ENCODE data around the gene HCN4.

DNA sequence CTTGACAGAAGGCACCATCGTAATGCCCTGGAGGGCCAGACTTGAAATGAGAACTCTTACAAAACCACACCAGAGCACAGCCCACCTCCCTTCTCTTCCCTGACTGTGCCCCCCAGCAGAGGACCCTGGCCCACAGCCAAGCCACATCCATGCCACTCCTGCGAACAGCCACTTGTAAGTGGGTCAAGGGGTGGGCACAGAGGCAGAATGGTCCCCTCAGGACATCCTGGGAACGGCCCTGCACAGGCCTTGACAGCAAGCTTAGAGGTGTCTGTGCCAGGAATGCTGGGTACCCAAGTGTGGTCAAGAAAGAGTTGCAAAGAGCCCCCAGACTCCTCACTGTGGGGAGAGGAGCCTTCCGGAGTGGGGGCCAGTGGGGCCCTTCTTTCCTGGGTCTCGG is 33.3 kb downstream of the HCN4 start:
- TF ChIP-seq, protein P1, sequence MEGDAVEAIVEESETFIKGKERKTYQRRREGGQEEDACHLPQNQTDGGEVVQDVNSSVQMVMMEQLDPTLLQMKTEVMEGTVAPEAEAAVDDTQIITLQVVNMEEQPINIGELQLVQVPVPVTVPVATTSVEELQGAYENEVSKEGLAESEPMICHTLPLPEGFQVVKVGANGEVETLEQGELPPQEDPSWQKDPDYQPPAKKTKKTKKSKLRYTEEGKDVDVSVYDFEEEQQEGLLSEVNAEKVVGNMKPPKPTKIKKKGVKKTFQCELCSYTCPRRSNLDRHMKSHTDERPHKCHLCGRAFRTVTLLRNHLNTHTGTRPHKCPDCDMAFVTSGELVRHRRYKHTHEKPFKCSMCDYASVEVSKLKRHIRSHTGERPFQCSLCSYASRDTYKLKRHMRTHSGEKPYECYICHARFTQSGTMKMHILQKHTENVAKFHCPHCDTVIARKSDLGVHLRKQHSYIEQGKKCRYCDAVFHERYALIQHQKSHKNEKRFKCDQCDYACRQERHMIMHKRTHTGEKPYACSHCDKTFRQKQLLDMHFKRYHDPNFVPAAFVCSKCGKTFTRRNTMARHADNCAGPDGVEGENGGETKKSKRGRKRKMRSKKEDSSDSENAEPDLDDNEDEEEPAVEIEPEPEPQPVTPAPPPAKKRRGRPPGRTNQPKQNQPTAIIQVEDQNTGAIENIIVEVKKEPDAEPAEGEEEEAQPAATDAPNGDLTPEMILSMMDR (conservative IDR thresholded peaks at IDR 0.05 in 1 of 2, IDR thresholded peaks at IDR 0.05 in 1 of 2; ENCODE audit: extremely low read depth in 1 of 2, insufficient read depth in 1 of 2, low read depth in 1 of 2, low read length in 2 of 2), result no peak
- no peak for TF ChIP-seq EZH2 (IDR thresholded peaks at IDR 0.05; ENCODE audit: borderline replicate concordance, low read length)

All from mammary epithelial cell (primary cell).